SK-N-SH (cell line): ENCODE data around the gene NAALADL1. TPM values are rescaled to one million over a fixed set of nuclear protein-coding genes. Genes with fewer than 3 reads are reported as not detected.

Experiments used
- CTCF ChIA-PET: fragments of 300-600, 350-600 bp; formaldehyde crosslinking; extraction: SDS; loops from one replicate; lab custom pipeline; 2021; lab: Yijun Ruan, JAX
- POLR2A ChIA-PET: fragments of 350-600 bp; sonication (Branson Sonifier 250); formaldehyde crosslinking; extraction: SDS; loops from one replicate; lab custom pipeline; 2020; ENCODE audit warnings: antibody characterized with exemption, inconsistent platforms; lab: Yijun Ruan, JAX
- DNase-seq: peaks from one replicate; pipeline ENCODE4 v3.0.0; 2012
- H2AFZ ChIP-seq: fragments of 200-600 bp; sonication (generic); 2 replicates; pipeline ENCODE4 v1.8.1; 2016; ENCODE audit warnings: antibody characterized with exemption, mild to moderate bottlenecking, low read depth
- H3F3A ChIP-seq: fragments of 200-600 bp; sonication (generic); replicated peaks from 2 replicates; pipeline ENCODE3; 2016; ENCODE audit warnings: antibody characterized with exemption, mild to moderate bottlenecking; ENCODE audit not compliant: insufficient read depth
- H3K27ac ChIP-seq, 2 experiments: fragments of 200-500 bp in 1 of 2; fragments of 200-600 bp in 1 of 2; sonication (Bioruptor generic) in 1 of 2; sonication (generic), shearing (Covaris generic) in 1 of 2; 2 replicates each; pipeline versions ENCODE4 v1.5.1 to v1.6.1; 2014 to 2016; ENCODE audit warnings: low read depth in 2 of 2, inconsistent platforms in 1 of 2, low read length in 1 of 2, mild to moderate bottlenecking in 1 of 2, mixed read lengths in 1 of 2
- H3K27me3 ChIP-seq: fragments of 200-600 bp; sonication (generic), shearing (Covaris generic); 2 replicates; pipeline ENCODE4 v1.6.1; 2016; ENCODE audit warnings: mixed run types; ENCODE audit not compliant: insufficient read depth
- H3K36me3 ChIP-seq, 2 experiments: fragments of 200-500 bp in 1 of 2; fragments of 200-600 bp in 1 of 2; sonication (Bioruptor generic) in 1 of 2; sonication (generic) in 1 of 2; replicated peaks in 1 of 2; 2 replicates each; pipeline versions ENCODE3 to v1.5.1; 2014 to 2016; ENCODE audit warnings: low read length in 1 of 2, mild to moderate bottlenecking in 1 of 2; ENCODE audit not compliant: insufficient read depth in 2 of 2, control insufficient read depth in 1 of 2
- H3K4me1 ChIP-seq, 2 experiments: fragments of 200-500 bp in 1 of 2; fragments of 200-600 bp in 1 of 2; sonication (Bioruptor generic) in 1 of 2; sonication (generic), shearing (Covaris generic) in 1 of 2; 2 replicates each; pipeline versions ENCODE4 v1.5.1 to v1.6.1; 2014 to 2016; ENCODE audit warnings: low read depth in 1 of 2, low read length in 1 of 2, mixed run types in 1 of 2; ENCODE audit not compliant: insufficient read depth in 2 of 2, control insufficient read depth in 1 of 2
- H3K4me2 ChIP-seq: fragments of 200-600 bp; sonication (generic), shearing (Covaris generic); 2 replicates; pipeline ENCODE4 v1.6.1; 2017; ENCODE audit warnings: mixed run types
- H3K4me3 ChIP-seq, 2 experiments: fragments of 200-500 bp in 1 of 2; fragments of 200-600 bp in 1 of 2; sonication (Bioruptor generic) in 1 of 2; sonication (generic), shearing (Covaris generic) in 1 of 2; 2 replicates each; pipeline versions ENCODE4 v1.5.1 to v1.8.1; 2014 to 2016; ENCODE audit warnings: low read depth in 2 of 2, inconsistent platforms in 1 of 2, low read length in 1 of 2, mild to moderate bottlenecking in 1 of 2, mixed read lengths in 1 of 2, moderate library complexity in 1 of 2
- H3K79me2 ChIP-seq: fragments of 200-600 bp; sonication (generic); 2 replicates; pipeline ENCODE4 v1.8.1; 2017; ENCODE audit warnings: mild to moderate bottlenecking; ENCODE audit not compliant: insufficient read depth
- H3K9ac ChIP-seq: fragments of 200-600 bp; sonication (generic); 2 replicates; pipeline ENCODE4 v1.6.1; 2017; ENCODE audit warnings: mixed run types
- H3K9me2 ChIP-seq: fragments of 200-600 bp; sonication (generic); 2 replicates; pipeline ENCODE4 v1.6.1; 2017; ENCODE audit warnings: mixed run types
- H3K9me3 ChIP-seq: fragments of 200-600 bp; sonication (generic); 2 replicates; pipeline ENCODE4 v1.6.1; 2017; ENCODE audit warnings: mixed run types, mild to moderate bottlenecking, moderate library complexity
- H4K20me1 ChIP-seq: fragments of 200-600 bp; sonication (generic); 2 replicates; pipeline ENCODE4 v1.6.1; 2017; ENCODE audit warnings: mild to moderate bottlenecking, mixed run types; ENCODE audit not compliant: insufficient read depth
- EP300 ChIP-seq, 2 experiments: IDR thresholded peaks; 2 replicates each; pipeline versions ENCODE4 v1.4.0 to v1.6.1; 2012; ENCODE audit warnings: borderline replicate concordance in 1 of 2, low read depth in 1 of 2, low read length in 1 of 2
- FOSL2 ChIP-seq: IDR thresholded peaks from 2 replicates; pipeline ENCODE4 v1.4.0; 2012; ENCODE audit warnings: low read depth, mild to moderate bottlenecking, moderate library complexity, borderline replicate concordance
- FOXJ3 ChIP-seq: sonication (generic); formaldehyde crosslinking; IDR thresholded peaks from 2 replicates; pipeline ENCODE4 v1.5.1; 2020; ENCODE audit warnings: mild to moderate bottlenecking, missing genetic modification reagents
- GABPA ChIP-seq: IDR thresholded peaks from 2 replicates; pipeline ENCODE4 v1.4.0; 2012; ENCODE audit warnings: low read depth, mild to moderate bottlenecking
- IRF3 ChIP-seq: fragments of 150-350 bp; IDR thresholded peaks from 2 replicates; pipeline ENCODE4 v1.6.1; 2016; ENCODE audit warnings: mild to moderate bottlenecking, low read depth, low read length
- MAX ChIP-seq: IDR thresholded peaks from 2 replicates; pipeline ENCODE4 v1.4.0; 2012; ENCODE audit warnings: low read depth
- MXI1 ChIP-seq: IDR thresholded peaks from 2 replicates; pipeline ENCODE4 v1.6.1; 2012; ENCODE audit warnings: mild to moderate bottlenecking, low read depth, low read length, improper control_type of control experiment
- NFIC ChIP-seq: IDR thresholded peaks from 2 replicates; pipeline ENCODE4 v1.4.0; 2012; ENCODE audit warnings: borderline replicate concordance
- NRF1 ChIP-seq: IDR thresholded peaks from 2 replicates; pipeline ENCODE4 v1.6.1; 2012; ENCODE audit warnings: low read depth, mild to moderate bottlenecking, low read length
- RAD21 ChIP-seq: IDR thresholded peaks from 2 replicates; pipeline ENCODE4 v1.6.1; 2012; ENCODE audit warnings: mild to moderate bottlenecking, low read length
- RCOR1 ChIP-seq: fragments of 150-350 bp; IDR thresholded peaks from 2 replicates; pipeline ENCODE4 v1.6.1; 2017; ENCODE audit warnings: antibody characterized with exemption, low read length
- RFX5 ChIP-seq: IDR thresholded peaks from 2 replicates; pipeline ENCODE4 v1.6.1; 2012; ENCODE audit warnings: mild to moderate bottlenecking, improper control_type of control experiment, low read length
- TAF1 ChIP-seq: IDR thresholded peaks from 2 replicates; pipeline ENCODE4 v1.6.1; 2012; ENCODE audit warnings: low read depth, mild to moderate bottlenecking, low read length, moderate library complexity, borderline replicate concordance
- TCF12 ChIP-seq: IDR thresholded peaks from 2 replicates; pipeline ENCODE4 v1.4.0; 2012
- USF2 ChIP-seq: fragments of 150-350 bp; IDR thresholded peaks from 2 replicates; pipeline ENCODE4 v1.6.1; 2017; ENCODE audit warnings: antibody characterized with exemption, low read length, low read depth, borderline replicate concordance
- ZBTB33 ChIP-seq: IDR thresholded peaks from 2 replicates; pipeline ENCODE4 v1.4.0; 2012; ENCODE audit warnings: low read depth, borderline replicate concordance
- WGBS: methylation state at CpG from one replicate; pipeline ENCODE4 v1.1.6; 2017; ENCODE audit warnings: low lambda C conversion rate; 5-methylcytosine and 5-hydroxymethylcytosine counted together
- polyA plus RNA-seq, 3 experiments: library from polyadenylated mRNA; depleted of rRNA; stranded (reverse); fragments of >200 nt; gene quantifications; 2 replicates each; pipeline ENCODE4 v1.2.3, GENCODE V29; 2012

NAALADL1 gene
- polyA plus RNA-seq, 1 of the 3 experiments (the other 2 are of a cell fraction), result not detected

- DNase-seq, result no peak
- Histone ChIP-seq H2AFZ (no peak overlapping the region), H3K4me1 (peaks cover 0 to 10% of the 10 kb centered on the region in 2 experiments; a peak in 1 of 4 replicates), H3K9me2 (no peaks in the 10 kb centered on the region), H3K79me2 (peaks cover 45% of the 10 kb centered on the region), H3K27me3 (no peaks in the 10 kb centered on the region), H3K9me3 (no peaks in the 10 kb centered on the region), H3F3A (peaks cover 19% of the 10 kb centered on the region), H3K27ac (no peak overlapping the region), H4K20me1 (no peaks in the 10 kb centered on the region), H3K4me2 (peak overlapping the region; percentile 88), H3K9ac (peak overlapping the region; percentile 86; the same call in 1 of the 2 replicates), H3K36me3 (peaks cover 0 to 4% of the 10 kb centered on the region in 2 experiments)
- 15% methylated on average over 6 of the region's 8 CpGs for WGBS
- POLR2A ChIA-PET, result interaction anchor here (0.6 to 1.6 kb wide), 5 partner anchors 14 to 79 kb away, joined by 3 to 10 read pairs (median 4); partner anchors contain the start of gene ZNHIT2
- TF ChIP-seq IRF3, result no peak
- TF ChIP-seq RAD21, result no peak
- TF ChIP-seq RCOR1, result no peak
- no peak for TF ChIP-seq FOXJ3 (CRISPR knock-in tag)
- TF ChIP-seq RFX5, result no peak
- TF ChIP-seq ZBTB33, result no peak
- TF ChIP-seq EP300 (IDR thresholded peaks at IDR 0.05; ENCODE audit: borderline replicate concordance in 1 of 2, low read depth in 1 of 2, low read length in 1 of 2), result no peak
- TF ChIP-seq TAF1, result no peak
- no peak for TF ChIP-seq TCF12
- no peak for TF ChIP-seq FOSL2
- TF ChIP-seq, all 33 proteins: peak for 0
- H3K4me3 ChIP-seq, result peak overlapping the region; percentile 57 to 77
- CTCF ChIA-PET, result interaction anchor here (1.4 to 12.6 kb wide), 4 partner anchors 15 to 84 kb away, joined by 4 to 150 read pairs (median 10); partner anchors contain the start of genes TM7SF2 and ZNHIT2
These were observed 38.6 kb upstream of the NAALADL1 start for GRCh38 chr11:65096926-65097325.

GRCh38 chr11:65095974-65096806, 37.8 kb upstream of the NAALADL1 start, which contains the start of gene VPS51:
TSS of gene VPS51 (plus strand) at chr11:65096214. CDS start at chr11:65096251, 37 bp downstream.
- Histone ChIP-seq H3K9me3 (no peaks in the 10 kb centered on the region), H3K36me3 (peaks cover 0 to 4% of the 10 kb centered on the region in 2 experiments), H3F3A (peaks cover 20% of the 10 kb centered on the region), H3K4me1 (peaks cover 0 to 10% of the 10 kb centered on the region in 2 experiments; a peak in 1 of 4 replicates), H4K20me1 (no peaks in the 10 kb centered on the region), H3K27ac (peak within 1 kb of the TSS; percentile 71 to 74; a peak in 3 of 4 replicates), H3K4me2 (peak within 1 kb of the TSS; percentile 88), H2AFZ (peak within 1 kb of the TSS; percentile 98; the same call in 1 of the 2 replicates), H3K27me3 (no peaks in the 10 kb centered on the region), H3K4me3 (peak within 1 kb of the TSS; percentile 57 to 77), H3K9ac (peak within 1 kb of the TSS; percentile 86), H3K9me2 (no peaks in the 10 kb centered on the region), H3K79me2 (peaks cover 45% of the 10 kb centered on the region)
- WGBS, result 2% methylated on average over 16 of the region's 52 CpGs
- ChIA-PET POLR2A (interaction anchor here (0.6 to 1.6 kb wide), 5 partner anchors 14 to 64 kb away, joined by 3 to 10 read pairs (median 4); partner anchors contain the start of genes FAU, MRPL49 and ZNHIT2), CTCF (interaction anchor here (1.4 to 12.6 kb wide), 4 partner anchors 16 to 84 kb away, joined by 4 to 150 read pairs (median 10); partner anchors contain the start of genes TM7SF2 and ZNHIT2)
- DNase-seq, result peak; percentile 93
- TF ChIP-seq NRF1, result 0 out of 2 replicates have a peak, but pooled peaks have one; percentile 13
- TF ChIP-seq FOSL2, result peak; percentile 14; the same call in 1 of the 2 replicates
- TF ChIP-seq NFIC, result no peak
- TF ChIP-seq MAX, result peak; percentile 84
- TF ChIP-seq GABPA, result peak; percentile 94
- peak; percentile 84 for TF ChIP-seq MXI1
- TF ChIP-seq ZBTB33, result 0 out of 2 replicates have a peak, but pooled peaks have one; percentile 51
- peak; percentile 93 for TF ChIP-seq TAF1
- TF ChIP-seq EP300 (IDR thresholded peaks at IDR 0.05; ENCODE audit: borderline replicate concordance in 1 of 2, low read depth in 1 of 2, low read length in 1 of 2), result peak in 1 of 2 experiments; percentile 39; a peak in 1 of 4 replicates
- no peak for TF ChIP-seq USF2
